Bronchial epithelial cell (primary cell): Measurements from ENCODE around the gene TBRG4. TPM values are rescaled to one million over a fixed set of nuclear protein-coding genes. Genes with fewer than 3 reads are reported as not detected.

Source experiments
- DNase-seq: peaks from one replicate; pipeline ENCODE4 v3.0.0-alpha.2; 2010; ENCODE audit warnings: low read depth
- FAIRE-seq: peaks from 2 replicates; lab custom pipeline; 2011; peaks lifted over from hg19 to GRCh38; lab: Jason Lieb, UNC
- H3K27me3 ChIP-seq: 2 replicates; pipeline ENCODE4 v1.5.1; 2011; ENCODE audit warnings: low read length; ENCODE audit not compliant: control insufficient read depth, insufficient read depth
- H3K36me3 ChIP-seq: 2 replicates; pipeline ENCODE4 v1.5.1; 2011; ENCODE audit warnings: low read length; ENCODE audit not compliant: control insufficient read depth, insufficient read depth
- H3K4me3 ChIP-seq: 2 replicates; pipeline ENCODE4 v1.5.1; 2011; ENCODE audit warnings: mild to moderate bottlenecking, low read depth, low read length, control low read depth
- CTCF ChIP-seq: IDR thresholded peaks from 2 replicates; pipeline ENCODE4 v1.5.1; 2011; ENCODE audit warnings: mild to moderate bottlenecking, moderate library complexity, low read length, control low read depth, inconsistent platforms; ENCODE audit not compliant: insufficient read depth, severe bottlenecking
- total RNA-seq: library from RNA; depleted of rRNA; stranded (reverse); fragments of >200 nt; gene quantifications from 2 replicates; pipeline ENCODE4 v1.2.1, GENCODE V29; 2014

The TBRG4 gene
- total RNA-seq, 1 donor from 2014 or later, result 90.3 TPM

DNA sequence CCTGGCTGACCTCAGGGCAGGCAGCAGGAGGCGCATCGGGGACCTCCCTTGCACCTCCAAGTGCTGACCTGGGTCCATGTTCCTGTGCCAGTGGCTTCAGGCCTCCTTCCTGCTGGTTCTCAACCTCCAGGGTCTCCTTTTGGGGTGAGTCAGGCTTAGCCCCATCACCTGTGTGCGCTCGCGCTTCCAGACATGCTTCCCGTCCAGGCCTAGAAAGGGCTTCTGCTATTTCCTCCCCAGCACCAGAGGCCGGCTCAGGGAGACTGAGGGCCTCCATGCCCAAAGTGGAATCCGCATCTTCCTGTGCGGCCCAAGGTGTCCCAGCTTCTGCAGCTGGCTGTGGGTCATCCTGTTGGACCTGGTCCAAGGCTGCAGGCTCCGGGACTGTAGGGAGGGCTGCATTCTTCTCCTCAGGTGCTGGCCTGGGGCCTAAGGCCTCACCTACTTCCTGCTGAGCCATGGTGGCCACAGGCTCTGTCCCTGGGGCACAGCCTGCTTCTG, 28.6 kb downstream of the TBRG4 start:
- DNase-seq, result no peak
- TF ChIP-seq CTCF, result no peak
- Histone ChIP-seq H3K4me3 (no peak overlapping the region), H3K27me3 (no peaks in the 10 kb centered on the region), H3K36me3 (no peaks in the 10 kb centered on the region)
- FAIRE-seq, result no peak

- TF ChIP-seq CTCF, result no peak
- Histone ChIP-seq H3K27me3 (no peaks in the 10 kb centered on the region), H3K36me3 (no peaks in the 10 kb centered on the region), H3K4me3 (no peak overlapping the region)
- FAIRE-seq (no peak), DNase-seq (no peak)
Measured at GRCh38 chr7:45082031-45082830, 29.3 kb downstream of the TBRG4 start.

DNA sequence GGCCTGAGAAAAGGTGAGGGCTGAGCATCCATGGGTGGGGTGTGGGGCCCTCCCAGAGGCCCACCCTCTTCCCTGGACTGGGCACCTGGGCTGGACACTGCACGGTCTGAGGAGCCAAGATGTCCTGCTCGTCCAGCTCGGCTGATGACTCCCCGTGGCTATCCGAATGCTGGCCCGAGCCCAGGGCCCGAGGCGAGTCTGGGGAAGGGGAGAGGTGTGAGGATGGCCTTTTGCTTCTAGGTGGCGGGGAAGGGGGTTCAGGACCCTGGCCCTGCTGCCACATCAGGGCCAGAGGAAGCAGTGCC, 29.9 kb downstream of the TBRG4 start:
- H3K27me3 ChIP-seq, result no peaks in the 10 kb centered on the region
- no peak overlapping the region for H3K4me3 ChIP-seq
- no peaks in the 10 kb centered on the region for H3K36me3 ChIP-seq
- no peak for DNase-seq
- FAIRE-seq, result no peak
- TF ChIP-seq CTCF, result no peak

DNA sequence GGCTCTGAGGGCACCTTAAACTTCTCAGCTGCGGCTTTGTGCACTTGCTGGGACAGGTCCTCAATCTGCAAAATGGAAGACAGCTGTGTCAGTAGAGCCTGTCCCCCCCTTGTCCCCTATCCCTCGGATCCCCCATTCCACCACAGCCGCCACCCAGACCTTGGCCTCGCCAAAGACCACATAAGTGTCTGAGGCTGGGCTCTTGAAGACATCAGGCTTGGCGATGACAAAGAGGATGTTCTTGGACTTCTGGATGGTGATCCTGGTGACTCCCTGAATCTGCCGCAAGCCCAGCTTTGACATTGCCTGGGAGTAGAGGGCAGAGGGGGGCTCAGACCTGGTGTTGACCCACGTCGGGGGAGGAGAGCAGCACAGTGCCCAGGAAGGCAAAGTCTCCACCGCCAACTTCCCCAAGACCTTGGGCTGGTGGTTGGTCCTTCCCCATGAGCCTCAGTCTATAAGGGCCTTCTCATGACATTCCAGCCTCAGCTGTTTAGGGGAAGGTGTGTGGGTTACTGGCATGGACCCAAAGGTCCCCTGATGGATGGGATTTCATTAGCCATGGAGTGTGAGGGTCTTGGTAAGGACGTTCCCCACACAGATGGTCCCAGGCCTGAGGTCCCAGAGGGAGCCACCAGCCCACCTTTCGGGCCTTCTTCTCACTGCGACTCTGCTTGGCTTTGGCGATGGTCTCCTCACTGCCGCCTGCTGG, 30.4 kb downstream of the TBRG4 start:
- TF ChIP-seq CTCF, result no peak
- DNase-seq, result no peak
- Histone ChIP-seq H3K36me3 (no peaks in the 10 kb centered on the region), H3K4me3 (no peak overlapping the region), H3K27me3 (no peaks in the 10 kb centered on the region)
- FAIRE-seq, result no peak

GRCh38 chr7:45080265-45080957, 31.1 kb downstream of the TBRG4 start:
- DNase-seq (no peak), FAIRE-seq (peak; percentile 32)
- TF ChIP-seq CTCF, result no peak

More at GRCh38 chr7:45080265-45080957, 31.1 kb downstream of the TBRG4 start:
- Histone ChIP-seq H3K27me3 (no peaks in the 10 kb centered on the region), H3K4me3 (no peak overlapping the region), H3K36me3 (peaks cover 2% of the 10 kb centered on the region)
